HG03439 (cell line): ENCODE results near the gene ZBTB34.

ENCODE experiments used
- ATAC-seq: cut with Tn5 transposase; IDR thresholded peaks from one replicate; pipeline ENCODE4 v1.9.1; 2021; ENCODE audit warnings: mild to moderate bottlenecking, moderate library complexity; ENCODE audit not compliant: unreplicated experiment

Gene ZBTB34

GRCh38 chr9:126842220-126842842 lies 18.1 kb upstream of the ZBTB34 start:
- no peak for ATAC-seq

GRCh38 chr9:126842977-126843799 lies 17.3 kb upstream of the ZBTB34 start:
- no peak for ATAC-seq

GRCh38 chr9:126844085-126844484 lies 16.4 kb upstream of the ZBTB34 start:
- ATAC-seq = no peak

- ATAC-seq = no peak
Measured at GRCh38 chr9:126847051-126847450, 13.4 kb upstream of the ZBTB34 start.

GRCh38 chr9:126849591-126850225 lies 10.7 kb upstream of the ZBTB34 start:
- ATAC-seq = no peak

GRCh38 chr9:126851286-126851880 lies 9.1 kb upstream of the ZBTB34 start:
- ATAC-seq = no peak

GRCh38 chr9:126852086-126852688 lies 8.3 kb upstream of the ZBTB34 start:
- no peak for ATAC-seq

GRCh38 chr9:126853667-126854066 lies 6.8 kb upstream of the ZBTB34 start:
- no peak for ATAC-seq

- no peak for ATAC-seq
Measured at GRCh38 chr9:126854734-126855133, 5.7 kb upstream of the ZBTB34 start.

- ATAC-seq = no peak
Measured at GRCh38 chr9:126856326-126856877, 4.0 kb upstream of the ZBTB34 start.

- ATAC-seq = no peak
Measured at GRCh38 chr9:126857261-126857960, 3.0 kb upstream of the ZBTB34 start.

- no peak for ATAC-seq
Measured at GRCh38 chr9:126859111-126859510, 1.3 kb upstream of the ZBTB34 start.

GRCh38 chr9:126860757-126861466 lies 473 bp downstream of the ZBTB34 start:
- peak; percentile 38 for ATAC-seq

GRCh38 chr9:126861707-126862103 lies 1.3 kb downstream of the ZBTB34 start:
- no peak for ATAC-seq

GRCh38 chr9:126862104-126862761 lies 1.8 kb downstream of the ZBTB34 start:
- ATAC-seq = no peak

GRCh38 chr9:126864771-126865170 lies 4.3 kb downstream of the ZBTB34 start:
- ATAC-seq = no peak

- ATAC-seq = no peak
Measured at GRCh38 chr9:126869368-126869767, 8.9 kb downstream of the ZBTB34 start.

- no peak for ATAC-seq
Measured at GRCh38 chr9:126872516-126872915, 12.1 kb downstream of the ZBTB34 start.
